GM18526 (cell line): Measurements from ENCODE around the gene SLC35F1.

Experiments
- POLR2A ChIP-seq: IDR thresholded peaks from 3 replicates; pipeline ENCODE4 v1.6.1; 2011; ENCODE audit not compliant: insufficient read length; ENCODE audit errors: extremely low read depth

Gene SLC35F1

GRCh38 chr6:118179048-118179447, 272.0 kb downstream of the SLC35F1 start:
- no peak for TF ChIP-seq POLR2A

DNA sequence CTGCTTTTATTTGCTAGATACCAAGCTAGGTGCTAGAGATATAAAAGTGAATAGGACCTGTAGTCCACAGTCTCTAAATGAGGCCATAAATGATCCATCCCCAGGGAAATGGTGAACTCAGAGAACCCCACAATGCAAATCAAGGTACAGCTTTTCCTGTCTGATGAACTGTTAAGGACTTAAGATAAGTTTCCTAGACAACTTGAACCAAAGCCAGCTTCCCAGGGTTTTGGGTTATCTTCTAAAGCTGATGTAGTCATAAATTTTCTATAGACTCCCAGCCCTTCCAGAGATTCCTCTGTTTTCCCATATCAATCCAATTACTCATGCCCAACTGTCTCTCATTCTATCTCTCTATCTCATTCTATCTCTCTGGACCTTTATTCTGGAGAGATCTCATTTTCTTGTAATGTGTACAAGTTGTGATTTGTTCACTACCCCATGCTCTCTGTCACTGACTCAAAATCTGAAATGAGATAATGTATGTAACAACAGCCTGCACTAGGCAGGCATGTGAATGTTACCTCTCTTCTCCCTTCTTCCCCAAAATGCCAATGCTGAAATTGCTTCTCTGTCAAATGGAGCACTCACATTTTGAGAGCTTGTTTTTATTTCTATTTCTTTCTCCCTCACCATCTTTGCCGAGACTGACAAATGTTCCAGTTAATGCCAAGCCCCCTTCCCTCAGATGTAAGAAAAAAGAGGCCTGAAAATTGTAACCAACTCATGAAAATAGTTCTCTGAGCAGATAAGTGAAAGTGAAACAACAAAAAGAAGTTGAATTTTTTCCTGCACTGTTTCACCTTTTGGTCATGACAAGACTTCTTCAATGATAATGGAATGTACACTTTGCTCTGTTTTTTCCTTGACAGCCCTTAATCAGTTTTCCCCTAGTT, 279.9 kb downstream of the SLC35F1 start:
- no peak for TF ChIP-seq POLR2A

GRCh38 chr6:118187568-118188164, 280.6 kb downstream of the SLC35F1 start:
- TF ChIP-seq POLR2A = no peak

GRCh38 chr6:118188561-118188960, 281.5 kb downstream of the SLC35F1 start:
- no peak for TF ChIP-seq POLR2A

DNA sequence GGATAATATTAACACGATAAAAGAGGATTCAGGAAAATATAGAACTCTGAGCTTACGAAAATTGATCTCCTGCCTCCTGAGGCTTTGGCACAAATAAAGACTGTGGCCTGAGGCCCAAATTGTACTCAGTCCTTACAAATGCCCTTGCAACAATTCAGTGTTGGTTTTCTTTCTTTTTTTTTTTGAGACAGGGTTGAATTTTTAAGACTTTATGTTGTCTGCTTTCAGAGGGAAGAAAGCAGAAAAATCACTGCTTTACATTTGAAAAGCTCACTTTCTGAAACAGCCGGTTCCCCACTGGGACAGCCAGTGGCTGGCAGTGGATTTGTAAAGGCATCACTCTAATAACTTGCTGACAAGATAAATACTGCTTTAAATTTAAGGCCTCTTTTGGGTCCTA, 290.5 kb downstream of the SLC35F1 start:
- no peak for TF ChIP-seq POLR2A

DNA sequence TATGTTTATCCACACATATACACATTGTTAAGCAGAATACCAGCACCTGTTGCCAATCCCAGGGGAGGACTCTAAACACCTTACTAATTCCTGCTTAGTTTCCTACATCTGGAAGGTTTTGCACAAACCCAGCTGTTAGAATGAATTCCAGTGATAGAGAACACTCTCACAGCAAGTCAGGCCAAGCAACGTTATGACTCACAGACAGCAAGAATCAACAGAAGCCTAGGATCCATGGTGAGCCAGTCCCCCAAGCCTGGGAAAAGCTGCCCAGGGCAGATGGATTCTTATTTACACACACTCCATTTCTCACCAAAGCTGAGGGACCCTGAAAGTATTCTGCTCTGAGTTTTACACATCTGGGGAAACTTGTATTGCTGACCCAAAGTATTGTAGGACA, 291.7 kb downstream of the SLC35F1 start:
- no peak for TF ChIP-seq POLR2A

DNA sequence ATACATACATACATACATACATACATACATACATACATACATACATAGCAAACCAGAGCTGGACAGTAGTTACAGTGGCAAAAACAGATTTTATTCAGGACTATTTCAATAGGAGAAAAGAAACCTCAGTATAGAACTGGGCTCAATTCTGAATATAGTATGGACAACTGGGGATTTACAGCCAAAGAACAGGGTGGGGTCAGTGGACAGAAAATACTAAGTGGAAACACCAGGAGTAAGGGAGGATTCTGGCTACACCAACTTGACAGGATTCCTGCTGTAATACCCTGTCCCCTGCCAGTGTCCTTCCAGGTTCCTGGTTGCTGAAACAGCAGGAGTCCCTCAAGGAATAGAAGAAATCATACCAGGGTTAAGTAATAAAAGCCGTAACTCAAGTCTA, 293.1 kb downstream of the SLC35F1 start:
- no peak for TF ChIP-seq POLR2A

DNA sequence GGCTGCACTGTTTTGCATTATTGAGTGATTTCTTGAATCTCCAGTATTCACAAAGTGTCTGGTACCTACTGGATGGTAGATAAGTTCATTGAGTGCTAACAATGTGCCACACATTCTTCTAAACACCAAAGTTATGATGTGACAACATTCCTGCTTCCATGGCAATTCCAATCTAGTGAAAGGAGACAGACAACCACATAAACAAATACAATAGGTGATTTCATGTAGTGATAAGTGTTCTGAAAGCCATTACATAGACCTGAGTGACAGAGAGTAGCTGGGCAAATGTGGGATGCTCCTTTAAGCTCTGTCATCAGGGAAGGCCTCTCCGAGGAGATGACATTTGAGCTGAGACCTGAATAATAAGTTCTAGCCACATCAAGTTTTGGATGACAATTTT, 295.5 kb downstream of the SLC35F1 start:
- TF ChIP-seq POLR2A = no peak

DNA sequence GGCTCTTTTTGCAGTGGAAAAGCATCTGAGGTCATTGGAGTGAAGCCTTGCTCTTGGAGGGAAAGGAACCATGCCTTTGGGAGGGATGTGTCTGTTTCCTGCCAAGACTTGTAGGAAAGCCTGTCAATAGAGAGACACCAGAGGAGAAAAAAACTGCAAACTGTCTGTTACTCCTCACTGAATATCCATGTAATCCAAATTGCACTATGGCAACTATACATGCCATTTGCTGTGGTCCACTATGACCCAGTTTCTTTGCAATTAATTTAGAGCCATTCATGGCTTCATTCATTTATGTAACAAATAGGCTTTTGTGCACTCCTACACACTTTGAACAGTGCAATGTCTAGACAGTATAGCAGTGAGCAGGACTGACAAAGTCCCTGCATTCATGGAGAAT, 296.5 kb downstream of the SLC35F1 start:
- no peak for TF ChIP-seq POLR2A

- no peak for TF ChIP-seq POLR2A
Measured at GRCh38 chr6:118206221-118206620, 299.2 kb downstream of the SLC35F1 start.

GRCh38 chr6:118207947-118208346, 300.9 kb downstream of the SLC35F1 start:
- TF ChIP-seq POLR2A = no peak

- TF ChIP-seq POLR2A = no peak
Measured at GRCh38 chr6:118212451-118213173, 305.5 kb downstream of the SLC35F1 start.

GRCh38 chr6:118215269-118215668, 308.2 kb downstream of the SLC35F1 start:
- TF ChIP-seq POLR2A = no peak

- TF ChIP-seq POLR2A = no peak
Measured at GRCh38 chr6:118216751-118217150, 309.7 kb downstream of the SLC35F1 start.

- no peak for TF ChIP-seq POLR2A
Measured at GRCh38 chr6:118218156-118218555, 311.1 kb downstream of the SLC35F1 start.
